GM19463 (cell line): ENCODE measurements around the gene MRAP.

ENCODE experiments used
- ATAC-seq: cut with Tn5 transposase; IDR thresholded peaks from one replicate; pipeline ENCODE4 v1.9.1; 2021; ENCODE audit warnings: mild to moderate bottlenecking, moderate library complexity; ENCODE audit not compliant: unreplicated experiment

Gene MRAP

GRCh38 chr21:32347977-32348376 is 49.3 kb downstream of the MRAP start:
- ATAC-seq: no peak

- ATAC-seq: no peak
Observed at GRCh38 chr21:32348604-32349332, 50.1 kb downstream of the MRAP start.

GRCh38 chr21:32349333-32349944 is 50.8 kb downstream of the MRAP start:
- no peak for ATAC-seq

- no peak for ATAC-seq
Observed at GRCh38 chr21:32350211-32350980, 51.7 kb downstream of the MRAP start.

- ATAC-seq: no peak
Observed at GRCh38 chr21:32350981-32351380, 52.3 kb downstream of the MRAP start.

GRCh38 chr21:32351428-32351827 is 52.8 kb downstream of the MRAP start:
- no peak for ATAC-seq

- ATAC-seq: no peak
Observed at GRCh38 chr21:32352526-32352925, 53.9 kb downstream of the MRAP start.

- no peak for ATAC-seq
Observed at GRCh38 chr21:32353002-32353711, 54.5 kb downstream of the MRAP start.

- ATAC-seq: no peak
Observed at GRCh38 chr21:32356874-32357395, 58.3 kb downstream of the MRAP start.

- no peak for ATAC-seq
Observed at GRCh38 chr21:32359719-32360260, 61.1 kb downstream of the MRAP start.

- ATAC-seq: no peak
Observed at GRCh38 chr21:32360401-32360975, 61.8 kb downstream of the MRAP start.
